MM.1S (cell line): ENCODE measurements around the gene SFXN5.

Experiments
- DNase-seq: peaks from one replicate; pipeline ENCODE4 v3.0.0-alpha.2; 2015
- H2AFZ ChIP-seq: fragments of 300-600 bp; sonication (generic); 2 replicates; pipeline ENCODE4 v1.6.0; 2016; ENCODE audit warnings: antibody characterized with exemption, low read length
- H3F3A ChIP-seq: fragments of 300-600 bp; sonication (generic); 2 replicates; pipeline ENCODE4 v1.6.1; 2016; ENCODE audit warnings: mild to moderate bottlenecking, antibody characterized with exemption, low read length, moderate library complexity, mixed read lengths; ENCODE audit not compliant: insufficient read depth
- H3K27ac ChIP-seq: fragments of 300-600 bp; sonication (generic); 2 replicates; pipeline ENCODE4 v1.5.1; 2016; ENCODE audit warnings: mild to moderate bottlenecking, low read length
- H3K27me3 ChIP-seq: fragments of 300-600 bp; sonication (generic); replicated peaks from 2 replicates; pipeline ENCODE4 v1.6.0; 2016; ENCODE audit warnings: low read length; ENCODE audit not compliant: insufficient read depth
- H3K36me3 ChIP-seq: fragments of 300-600 bp; sonication (generic); replicated peaks from 2 replicates; pipeline ENCODE4 v1.6.1; 2016; ENCODE audit warnings: mild to moderate bottlenecking, low read length, mixed read lengths; ENCODE audit not compliant: insufficient read depth
- H3K4me1 ChIP-seq: fragments of 300-600 bp; sonication (generic); 2 replicates; pipeline ENCODE4 v1.6.1; 2016; ENCODE audit warnings: low read length, mixed read lengths
- H3K4me2 ChIP-seq: fragments of 300-600 bp; sonication (generic); 2 replicates; pipeline ENCODE4 v1.6.0; 2016; ENCODE audit warnings: low read depth, low read length
- H3K4me3 ChIP-seq: fragments of 300-600 bp; sonication (generic); 2 replicates; pipeline ENCODE4 v1.5.1; 2016; ENCODE audit warnings: low read length, mixed read lengths
- H3K79me2 ChIP-seq: fragments of 300-600 bp; sonication (generic); 2 replicates; pipeline ENCODE4 v1.6.1; 2016; ENCODE audit warnings: mixed run types, low read length, mixed read lengths
- H3K9ac ChIP-seq: fragments of 300-600 bp; sonication (generic); 2 replicates; pipeline ENCODE4 v1.6.1; 2016; ENCODE audit warnings: low read length, mixed read lengths
- H3K9me2 ChIP-seq: fragments of 300-600 bp; sonication (generic); replicated peaks from 2 replicates; pipeline ENCODE4 v1.6.1; 2016; ENCODE audit warnings: mild to moderate bottlenecking, low read length, mixed read lengths; ENCODE audit not compliant: insufficient read depth
- H3K9me3 ChIP-seq: fragments of 300-600 bp; sonication (generic); replicated peaks from 2 replicates; pipeline ENCODE4 v1.6.1; 2016; ENCODE audit warnings: mild to moderate bottlenecking, low read length, mixed read lengths; ENCODE audit not compliant: insufficient read depth
- H4K20me1 ChIP-seq: fragments of 300-600 bp; sonication (generic); 2 replicates; pipeline ENCODE4 v1.6.1; 2016; ENCODE audit warnings: mild to moderate bottlenecking, low read length, moderate library complexity, mixed read lengths; ENCODE audit not compliant: insufficient read depth
- EZH2 ChIP-seq: fragments of 300-600 bp; sonication (generic); optimal IDR thresholded peaks from 2 replicates; pipeline ENCODE3; 2017; ENCODE audit warnings: low read depth, mild to moderate bottlenecking, antibody characterized with exemption, low read length, mixed read lengths
- EZH2phosphoT487 ChIP-seq: fragments of 300-600 bp; sonication (generic); IDR thresholded peaks from 2 replicates; pipeline ENCODE4 v1.6.1; 2018; ENCODE audit warnings: antibody characterized with exemption, low read length
- TF ChIP-seq, protein P1 (sequence below): fragments of 300-600 bp; sonication (generic); IDR thresholded peaks from 2 replicates; pipeline ENCODE4 v1.5.1; 2016; ENCODE audit warnings: antibody characterized with exemption, low read length, mixed read lengths

Gene SFXN5

DNA sequence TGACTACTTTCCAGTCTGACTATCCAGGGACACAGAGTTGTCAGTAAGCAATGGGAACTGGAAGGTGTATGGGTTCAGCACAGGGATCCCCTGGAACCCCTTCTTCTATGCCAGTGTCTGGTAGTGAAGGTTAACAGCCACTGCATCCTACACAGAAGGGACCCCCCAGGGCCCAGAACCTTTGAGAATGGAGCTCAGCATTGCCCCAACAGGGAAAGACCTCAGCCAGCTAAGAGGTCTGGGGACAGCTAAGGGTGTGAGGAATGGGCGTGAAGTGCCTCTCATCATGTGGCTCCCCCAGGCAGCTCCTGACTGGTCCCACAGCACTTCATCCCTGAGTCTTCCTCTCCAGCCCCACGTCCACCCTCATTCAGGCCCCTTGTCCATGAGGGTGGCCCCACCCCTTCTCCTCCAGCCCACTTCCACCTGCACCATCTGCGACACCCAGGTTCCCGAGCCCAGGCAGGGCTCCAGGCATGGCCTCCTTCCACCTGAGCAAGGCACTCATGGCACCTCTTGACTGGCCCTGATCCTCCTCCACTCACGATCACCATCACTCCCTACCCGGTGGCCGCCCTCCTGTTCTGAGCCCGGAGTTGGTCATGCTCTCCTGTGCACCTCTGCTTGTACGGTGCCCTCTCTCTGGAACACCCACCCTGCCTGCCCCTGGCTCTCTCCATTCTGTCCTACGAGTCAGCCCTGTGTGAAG lies 77.1 kb downstream of the SFXN5 start:
- Histone ChIP-seq H4K20me1 (no peaks in the 10 kb centered on the region), H3K9ac (no peak overlapping the region), H3K4me1 (no peaks in the 10 kb centered on the region), H3K27me3 (no peaks in the 10 kb centered on the region), H3K4me3 (no peak overlapping the region), H3K9me3 (no peaks in the 10 kb centered on the region), H3K27ac (no peak overlapping the region), H3K4me2 (no peak overlapping the region), H3K79me2 (no peaks in the 10 kb centered on the region), H3K36me3 (no peaks in the 10 kb centered on the region), H3K9me2 (no peaks in the 10 kb centered on the region), H3F3A (no peaks in the 10 kb centered on the region), H2AFZ (no peak overlapping the region)
- no peak for TF ChIP-seq EZH2
- no peak for TF ChIP-seq EZH2phosphoT487
- TF ChIP-seq, protein P1, sequence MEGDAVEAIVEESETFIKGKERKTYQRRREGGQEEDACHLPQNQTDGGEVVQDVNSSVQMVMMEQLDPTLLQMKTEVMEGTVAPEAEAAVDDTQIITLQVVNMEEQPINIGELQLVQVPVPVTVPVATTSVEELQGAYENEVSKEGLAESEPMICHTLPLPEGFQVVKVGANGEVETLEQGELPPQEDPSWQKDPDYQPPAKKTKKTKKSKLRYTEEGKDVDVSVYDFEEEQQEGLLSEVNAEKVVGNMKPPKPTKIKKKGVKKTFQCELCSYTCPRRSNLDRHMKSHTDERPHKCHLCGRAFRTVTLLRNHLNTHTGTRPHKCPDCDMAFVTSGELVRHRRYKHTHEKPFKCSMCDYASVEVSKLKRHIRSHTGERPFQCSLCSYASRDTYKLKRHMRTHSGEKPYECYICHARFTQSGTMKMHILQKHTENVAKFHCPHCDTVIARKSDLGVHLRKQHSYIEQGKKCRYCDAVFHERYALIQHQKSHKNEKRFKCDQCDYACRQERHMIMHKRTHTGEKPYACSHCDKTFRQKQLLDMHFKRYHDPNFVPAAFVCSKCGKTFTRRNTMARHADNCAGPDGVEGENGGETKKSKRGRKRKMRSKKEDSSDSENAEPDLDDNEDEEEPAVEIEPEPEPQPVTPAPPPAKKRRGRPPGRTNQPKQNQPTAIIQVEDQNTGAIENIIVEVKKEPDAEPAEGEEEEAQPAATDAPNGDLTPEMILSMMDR = no peak
- DNase-seq = no peak

DNA sequence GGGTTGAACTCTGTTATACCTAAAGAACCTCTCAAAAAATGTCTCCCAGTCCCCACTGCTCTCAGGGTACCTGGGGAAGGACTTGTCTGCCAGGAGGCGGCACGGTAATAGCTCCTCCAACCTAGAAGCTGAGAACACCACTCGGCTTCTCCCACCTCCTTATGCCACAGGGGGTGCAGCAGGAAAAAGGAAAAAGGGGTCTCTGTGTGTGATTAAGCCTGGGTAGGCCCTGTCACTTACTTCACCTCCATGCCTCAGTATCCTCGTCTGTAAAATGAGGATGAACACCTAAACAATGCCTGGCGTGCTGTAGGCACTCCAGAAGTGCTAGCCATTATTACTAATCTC lies 77.6 kb downstream of the SFXN5 start:
- Histone ChIP-seq H3K9ac (no peak overlapping the region), H3K27ac (no peak overlapping the region), H3K4me3 (no peak overlapping the region), H3F3A (no peaks in the 10 kb centered on the region), H3K4me2 (no peak overlapping the region), H3K9me3 (no peaks in the 10 kb centered on the region), H2AFZ (no peak overlapping the region), H3K79me2 (no peaks in the 10 kb centered on the region), H3K36me3 (no peaks in the 10 kb centered on the region), H3K9me2 (no peaks in the 10 kb centered on the region), H4K20me1 (no peaks in the 10 kb centered on the region), H3K27me3 (no peaks in the 10 kb centered on the region), H3K4me1 (no peaks in the 10 kb centered on the region)
- no peak for TF ChIP-seq EZH2
- TF ChIP-seq, protein P1 = no peak
- no peak for TF ChIP-seq EZH2phosphoT487
- no peak for DNase-seq

DNA sequence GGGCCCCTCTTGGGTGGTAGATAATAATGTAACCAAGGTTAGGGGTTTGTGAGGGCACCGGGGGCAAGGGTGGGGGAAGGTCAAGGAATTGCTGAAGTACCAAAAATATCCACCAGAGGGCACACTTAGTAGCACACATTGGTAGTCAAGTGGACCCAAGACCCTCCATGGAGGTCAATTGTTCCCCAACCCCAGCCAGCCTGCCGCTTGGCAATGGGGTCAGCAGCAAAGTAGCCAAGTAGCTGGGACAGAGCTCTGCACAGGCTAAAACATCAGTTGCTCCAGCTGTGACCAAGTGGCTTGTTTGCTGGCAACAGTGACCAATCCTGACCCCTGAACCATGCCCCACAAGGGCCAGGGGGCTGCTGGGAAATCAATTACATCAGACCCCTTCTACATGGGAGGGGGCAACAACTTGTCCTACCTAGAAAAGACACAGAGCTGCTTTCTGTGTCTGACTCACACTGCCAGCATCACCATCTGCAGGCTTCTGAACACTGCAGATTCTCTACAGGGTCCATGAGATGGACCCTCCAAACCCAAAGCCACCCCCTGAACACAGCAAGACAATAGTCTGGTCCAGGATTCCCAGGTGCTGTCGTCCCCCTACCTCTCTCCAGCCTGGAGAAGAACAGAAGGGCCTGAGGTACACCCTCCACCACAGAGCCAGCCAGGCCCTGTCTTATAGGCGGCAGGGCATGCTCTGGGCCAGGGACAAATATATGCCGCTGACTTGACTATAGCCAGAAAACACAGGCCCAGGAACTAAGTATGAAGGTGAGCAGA lies 78.2 kb downstream of the SFXN5 start:
- Histone ChIP-seq H3K4me2 (no peak overlapping the region), H3K9me3 (no peaks in the 10 kb centered on the region), H3K36me3 (no peaks in the 10 kb centered on the region), H4K20me1 (no peaks in the 10 kb centered on the region), H3K4me3 (no peak overlapping the region), H2AFZ (no peak overlapping the region), H3K27ac (no peak overlapping the region), H3K4me1 (no peaks in the 10 kb centered on the region), H3K9me2 (no peaks in the 10 kb centered on the region), H3K9ac (no peak overlapping the region), H3K27me3 (no peaks in the 10 kb centered on the region), H3F3A (no peaks in the 10 kb centered on the region), H3K79me2 (no peaks in the 10 kb centered on the region)
- DNase-seq = peak; percentile 45
- TF ChIP-seq EZH2 (no peak), EZH2phosphoT487 (no peak)
- TF ChIP-seq, protein P1 = peak; percentile 82
